Aorta (tissue), 5 donors: ENCODE measurements around the gene MEGF11. TPM values are rescaled to one million over a fixed set of nuclear protein-coding genes. Genes with fewer than 3 reads are reported as not detected.

ENCODE experiments used
- ATAC-seq: fragments of 200-7000 bp; cut with Tn5 transposase; one replicate; pipeline ENCODE4 v1.9.1; 2022; ENCODE audit warnings: moderate library complexity; ENCODE audit not compliant: low FRiP score
- DNase-seq, 2 donors: peaks; one replicate each; pipeline ENCODE4 v3.0.0-alpha.2; 2020
- H3K27ac ChIP-seq, 2 donors: one replicate each; pipeline ENCODE4 v1.5.1; 2013; ENCODE audit warnings: low read length in 2 of 2, mild to moderate bottlenecking in 2 of 2, moderate library complexity in 2 of 2, control low read depth in 1 of 2, inconsistent platforms in 1 of 2, low read depth in 1 of 2
- H3K27me3 ChIP-seq, 2 donors: one replicate each; pipeline ENCODE4 v1.6.1; 2013; ENCODE audit warnings: control low read depth in 1 of 2, low read length in 1 of 2, mild to moderate bottlenecking in 1 of 2, moderate library complexity in 1 of 2; ENCODE audit not compliant: insufficient read depth in 2 of 2, control insufficient read depth in 1 of 2
- H3K36me3 ChIP-seq, 2 donors: one replicate each; pipeline ENCODE4 v1.6.1; 2013; ENCODE audit warnings: control low read depth in 1 of 2, low read length in 1 of 2, mild to moderate bottlenecking in 1 of 2; ENCODE audit not compliant: insufficient read depth in 2 of 2, control insufficient read depth in 1 of 2
- H3K4me1 ChIP-seq, 2 donors: one replicate each; pipeline ENCODE4 v1.6.1; 2013; ENCODE audit warnings: low read length in 2 of 2, control low read depth in 1 of 2, mild to moderate bottlenecking in 1 of 2, moderate library complexity in 1 of 2; ENCODE audit not compliant: insufficient read depth in 2 of 2, control insufficient read depth in 1 of 2
- H3K4me3 ChIP-seq, 2 donors: one replicate each; pipeline ENCODE4 v1.5.1; 2013; ENCODE audit warnings: low read length in 2 of 2, control low read depth in 1 of 2, mild to moderate bottlenecking in 1 of 2
- H3K9me3 ChIP-seq: one replicate; pipeline ENCODE4 v1.6.1; 2013; ENCODE audit warnings: mild to moderate bottlenecking, low read length; ENCODE audit not compliant: control insufficient read depth
- WGBS, 2 donors: extraction: QIAGEN DNeasy Blood & Tissue Kit; methylation state at CpG; one replicate each; pipeline ENCODE4 v1.1.7; 2013; 5-methylcytosine and 5-hydroxymethylcytosine counted together
- intact Hi-C, 2 donors: fragments of 100-400 bp; cut with DNase I; formaldehyde crosslinking; loops; one replicate each; pipeline versions ENCODE4 v1.14.2 to v1.15.0; 2022
- polyA plus RNA-seq, 2 donors: library from polyadenylated mRNA; stranded (reverse); fragments of 200-250 nt; gene quantifications; one replicate each; pipeline ENCODE4 v1.2.3, GENCODE V29; 2013
- total RNA-seq, 2 donors: library from RNA; stranded (reverse); fragmentation: NEBNext Ultra II Directional; extraction: Animal tissue kit (Norgen Biotek cat#: 25700); gene quantifications; one replicate each; pipeline ENCODE4 v1.2.1, GENCODE V29; 2021
- donor health status: healthy with polysubstance abuse.
- donor health status: Bipolar disorder and iron deficiency.
- donor health status: DM: no; HTN: no; CAD: no.
- donor health status: DM: no; HTN: no; CAD: no.
- donor health status: DM: yes; HTN: yes; CAD: no.

Gene MEGF11
- total and polyA plus RNA-seq, 4 donors = not detected

GRCh38 chr15:66109826-66110225 is 143.7 kb downstream of the MEGF11 start:
- H3K9me3 ChIP-seq = no peaks in the 10 kb centered on the region
- no peaks in the 10 kb centered on the region for H3K4me1 ChIP-seq
- no peak overlapping the region for H3K27ac ChIP-seq
- no peaks in the 10 kb centered on the region for H3K36me3 ChIP-seq
- DNase-seq (no peak), ATAC-seq (no peak)
- intact Hi-C loops = no loop called here
- no peaks in the 10 kb centered on the region for H3K27me3 ChIP-seq
- no peak overlapping the region for H3K4me3 ChIP-seq
- 71 to 73% methylated on average over 5 of the region's 5 CpGs for WGBS, 2 donors

GRCh38 chr15:66108483-66109265 is 144.9 kb downstream of the MEGF11 start:
- 49 to 61% methylated on average over 15 to 16 of the region's 16 CpGs for WGBS, 2 donors
- Histone ChIP-seq H3K4me1 (no peaks in the 10 kb centered on the region), H3K36me3 (no peaks in the 10 kb centered on the region), H3K4me3 (no peak overlapping the region), H3K27ac (no peak overlapping the region), H3K27me3 (no peaks in the 10 kb centered on the region), H3K9me3 (no peaks in the 10 kb centered on the region)
- ATAC-seq (no peak), DNase-seq (no peak)
- intact Hi-C loops = no loop called here

DNA sequence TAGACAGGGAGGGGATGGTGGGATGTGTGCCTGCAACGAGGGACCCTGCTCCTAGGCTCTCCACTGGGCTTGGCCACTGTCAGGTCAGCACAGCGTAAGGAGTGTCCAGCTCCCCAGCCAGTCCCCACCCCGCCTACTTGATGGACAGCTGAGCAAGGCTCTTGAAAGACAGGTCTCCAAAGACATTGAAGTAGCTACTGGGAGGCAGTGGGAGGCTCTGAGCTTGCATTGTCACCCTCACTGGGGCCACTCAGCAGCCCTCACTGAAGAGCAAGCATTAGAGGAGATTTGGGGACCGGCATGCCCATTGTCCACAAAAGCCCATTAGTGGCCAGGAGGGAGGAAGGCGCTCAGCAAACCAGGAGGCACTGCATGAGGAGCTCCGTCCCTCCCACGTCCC is 146.5 kb downstream of the MEGF11 start:
- H3K36me3 ChIP-seq = no peaks in the 10 kb centered on the region
- H3K9me3 ChIP-seq = no peaks in the 10 kb centered on the region
- intact Hi-C loops = no loop called here
- DNase-seq (no peak), ATAC-seq (no peak)
- H3K4me3 ChIP-seq = no peak overlapping the region
- WGBS, 2 donors = 61 to 67% methylated on average over 7 of the region's 7 CpGs
- H3K4me1 ChIP-seq = no peaks in the 10 kb centered on the region
- no peak overlapping the region for H3K27ac ChIP-seq
- no peaks in the 10 kb centered on the region for H3K27me3 ChIP-seq

- 80 to 83% methylated on average over 9 of the region's 9 CpGs for WGBS, 2 donors
- ATAC-seq (no peak), DNase-seq (no peak)
- no peaks in the 10 kb centered on the region for H3K9me3 ChIP-seq
- intact Hi-C loops = no loop called here
- no peak overlapping the region for H3K27ac ChIP-seq
- no peaks in the 10 kb centered on the region for H3K4me1 ChIP-seq
- no peaks in the 10 kb centered on the region for H3K27me3 ChIP-seq
- no peaks in the 10 kb centered on the region for H3K36me3 ChIP-seq
- no peak overlapping the region for H3K4me3 ChIP-seq
These were observed 148.0 kb downstream of the MEGF11 start for GRCh38 chr15:66105286-66106265.

DNA sequence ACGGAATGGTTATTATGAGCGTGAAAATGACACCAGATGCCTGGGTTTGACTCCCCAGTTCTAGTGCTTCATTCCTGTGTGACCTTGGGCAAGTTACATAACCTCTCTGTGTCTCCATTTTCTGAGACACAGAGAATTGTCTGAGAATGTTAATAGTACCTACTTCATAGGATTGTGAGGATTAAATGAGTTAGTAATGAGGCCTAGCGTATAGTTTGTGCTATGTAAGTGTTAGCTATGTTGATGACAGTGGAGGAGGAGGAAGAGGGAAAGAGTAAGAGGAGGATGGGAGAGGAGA is 150.3 kb downstream of the MEGF11 start:
- WGBS, 2 donors = 82 to 87% methylated on average over 3 of the region's 3 CpGs
- Histone ChIP-seq H3K9me3 (no peaks in the 10 kb centered on the region), H3K27me3 (no peaks in the 10 kb centered on the region), H3K4me1 (no peaks in the 10 kb centered on the region), H3K36me3 (no peaks in the 10 kb centered on the region), H3K27ac (no peak overlapping the region), H3K4me3 (no peak overlapping the region)
- intact Hi-C loops = no loop called here
- ATAC-seq (no peak), DNase-seq (no peak)

GRCh38 chr15:66102563-66103292 is 150.8 kb downstream of the MEGF11 start:
- H3K36me3 ChIP-seq = no peaks in the 10 kb centered on the region
- H3K4me3 ChIP-seq = no peak overlapping the region
- no peaks in the 10 kb centered on the region for H3K9me3 ChIP-seq
- peak in 1 of 2 donors; percentile 2 for DNase-seq
- H3K4me1 ChIP-seq = no peaks in the 10 kb centered on the region
- intact Hi-C loops = no loop called here
- no peaks in the 10 kb centered on the region for H3K27me3 ChIP-seq
- H3K27ac ChIP-seq = no peak overlapping the region
- 55% methylated on average over 5 of the region's 5 CpGs for WGBS, 2 donors
- ATAC-seq = no peak

DNA sequence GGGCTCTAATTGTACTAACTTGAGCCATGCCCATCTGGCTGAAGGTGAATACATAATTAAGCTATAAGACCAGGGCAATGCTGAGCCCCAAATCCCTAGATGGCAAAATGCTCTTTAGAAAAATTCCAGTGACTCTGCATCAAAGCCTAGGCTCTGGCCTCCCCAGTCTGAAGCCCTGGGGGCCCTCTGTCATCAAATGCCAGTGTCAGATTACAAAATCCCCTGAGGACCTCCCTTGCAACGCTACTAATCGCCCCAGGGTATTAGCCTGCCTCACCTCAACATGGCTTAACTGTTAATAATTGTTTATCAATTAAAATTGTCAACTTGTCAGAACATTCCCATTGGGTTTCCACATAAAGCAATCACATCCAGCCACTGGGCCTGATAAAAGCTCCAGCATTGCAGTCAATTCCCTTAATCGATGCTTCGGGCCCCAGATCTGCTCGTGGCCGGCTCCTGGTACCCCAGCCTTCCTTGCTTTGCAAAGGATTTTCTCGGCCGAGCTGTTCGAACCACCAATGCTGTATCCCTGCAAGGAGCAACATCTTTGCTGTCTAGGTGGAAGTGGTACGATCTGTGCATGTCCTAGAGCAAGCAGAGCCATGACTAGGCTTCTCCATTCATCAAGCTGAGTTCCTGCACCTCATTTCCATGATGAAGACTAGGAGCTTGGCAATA is 151.7 kb downstream of the MEGF11 start:
- no peaks in the 10 kb centered on the region for H3K9me3 ChIP-seq
- ATAC-seq (no peak), DNase-seq (peak in 1 of 2 donors; percentile 12)
- intact Hi-C loops = no loop called here
- H3K27me3 ChIP-seq = no peaks in the 10 kb centered on the region
- no peak overlapping the region for H3K27ac ChIP-seq
- H3K36me3 ChIP-seq = no peaks in the 10 kb centered on the region
- no peaks in the 10 kb centered on the region for H3K4me1 ChIP-seq
- no peak overlapping the region for H3K4me3 ChIP-seq
- 70 to 71% methylated on average over 10 of the region's 10 CpGs for WGBS, 2 donors

DNA sequence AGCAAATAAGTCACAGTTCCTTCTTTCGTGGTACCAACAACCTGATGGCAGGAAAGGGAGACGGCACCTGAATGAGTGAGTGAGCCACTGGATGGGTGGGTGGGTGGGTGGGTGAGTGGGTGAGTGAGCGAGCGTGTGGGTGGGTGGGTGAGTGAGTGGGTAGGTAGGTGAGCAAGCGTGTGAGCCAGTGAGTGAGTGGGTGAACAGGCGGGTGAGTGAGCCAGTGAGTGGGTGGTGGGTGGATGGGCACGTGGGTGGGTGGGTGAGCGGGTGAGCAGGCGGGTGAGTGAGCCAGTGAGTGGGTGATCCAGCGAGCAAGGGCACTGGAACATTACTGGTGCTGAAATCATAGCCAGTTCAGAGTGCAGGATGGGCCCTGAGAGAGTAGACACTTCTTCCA is 152.8 kb downstream of the MEGF11 start:
- DNase-seq = no peak

More for the DNA sequence above, 152.8 kb downstream of the MEGF11 start:
- H3K9me3 ChIP-seq = no peaks in the 10 kb centered on the region
- no peak overlapping the region for H3K27ac ChIP-seq
- no peak for ATAC-seq
- H3K27me3 ChIP-seq = no peaks in the 10 kb centered on the region
- 85 to 94% methylated on average over 10 of the region's 10 CpGs for WGBS, 2 donors
- no peaks in the 10 kb centered on the region for H3K4me1 ChIP-seq
- intact Hi-C loops = no loop called here
- no peak overlapping the region for H3K4me3 ChIP-seq
- no peaks in the 10 kb centered on the region for H3K36me3 ChIP-seq
